Measurements from ENCODE around the gene COG5. TPM values are rescaled to one million over a fixed set of nuclear protein-coding genes. Genes with fewer than 3 reads are reported as not detected.

Gene COG5
- total and polyA plus RNA-seq, 2 of the 8 experiments (the other 6 are each of a cell fraction or from before 2014, with no cell fraction given) = 10.5 to 28.1 TPM

- Histone ChIP-seq H2BK120ac (replicated peaks; ENCODE audit: low read depth, low read length) (no peak overlapping the region), H4K8ac (ENCODE audit: extremely low read depth, insufficient read depth, low read length) (no peak overlapping the region), H2AFZ (ENCODE audit: low read length) (no peak overlapping the region), H3K4me2 (ENCODE audit: insufficient read depth in 1 of 2, low read depth in 2 of 2, low read length in 2 of 2) (no peak overlapping the region), H3K9me3 (ENCODE audit: insufficient read depth in 2 of 2, low read depth in 1 of 2, low read length in 1 of 2) (no peaks in the 10 kb centered on the region), H3K14ac (ENCODE audit: insufficient read length) (no peak overlapping the region), H3K4me1 (replicated peaks in 1 of 4; ENCODE audit: control insufficient read depth in 3 of 4, insufficient read depth in 4 of 4, low read length in 3 of 4) (no peaks in the 10 kb centered on the region), H4K91ac (replicated peaks; ENCODE audit: insufficient read length, low read length) (no peak overlapping the region), H4K20me1 (replicated peaks in 1 of 2; ENCODE audit: control insufficient read depth in 1 of 2, insufficient read depth in 2 of 2, low read length in 2 of 2) (peaks cover 0 to 1% of the 10 kb centered on the region in 2 experiments), H3K27ac (ENCODE audit: low read depth, low read length) (no peak overlapping the region), H3K23me2 (ENCODE audit: low read depth, low read length) (no peaks in the 10 kb centered on the region), H2BK20ac (ENCODE audit: low read length) (no peak overlapping the region), H2BK12ac (ENCODE audit: low read depth, low read length) (no peak overlapping the region), H4K5ac (ENCODE audit: insufficient read length, low read depth, low read length) (no peak overlapping the region), H3K4ac (replicated peaks; ENCODE audit: insufficient read length, low read depth, low read length) (no peak overlapping the region), H3K79me2 (ENCODE audit: control insufficient read depth in 1 of 2, insufficient read depth in 2 of 2, low read length in 2 of 2) (no peaks in the 10 kb centered on the region), H3K56ac (replicated peaks; ENCODE audit: insufficient read length, low read depth, low read length) (no peak overlapping the region), H3K9ac (replicated peaks in 1 of 4; ENCODE audit: extremely low read depth in 1 of 4, low read depth in 3 of 4, low read length in 3 of 4) (no peak overlapping the region), H2BK5ac (ENCODE audit: low read depth, low read length) (no peak overlapping the region), H3K36me3 (ENCODE audit: control insufficient read depth in 2 of 4, insufficient read depth in 4 of 4, low read length in 3 of 4) (peaks cover 2 to 51% (median 23%) of the 10 kb centered on the region in 4 experiments; a peak in 5 of 8 replicates), H2BK15ac (ENCODE audit: low read length) (no peak overlapping the region), H3K79me1 (ENCODE audit: low read depth, low read length) (no peaks in the 10 kb centered on the region), H3K4me3 (ENCODE audit: extremely low read depth in 1 of 4, insufficient read depth in 2 of 4, low read depth in 3 of 4, low read length in 4 of 4) (no peak overlapping the region), H3K18ac (ENCODE audit: extremely low read depth, low read length) (no peak overlapping the region), H3K23ac (ENCODE audit: insufficient read length) (no peak overlapping the region), H2AK5ac (ENCODE audit: low read depth, low read length) (no peak overlapping the region), H3K27me3 (replicated peaks in 1 of 4; ENCODE audit: control insufficient read depth in 3 of 4, extremely low read depth in 1 of 4, insufficient read depth in 3 of 4, low read length in 3 of 4) (no peaks in the 10 kb centered on the region)
- DNase-seq (ENCODE audit: low read depth in 1 of 2, low spot score in 2 of 2) (no peak), FAIRE-seq (no peak)
- ChIA-PET POLR2A (ENCODE audit: partially characterized antibody) (no interaction called here), CTCF (ENCODE audit: partially characterized antibody) (interaction anchor here (0.5 to 1.4 kb wide), 3 partner anchors 12 to 684 kb away, joined by 3 to 4 read pairs (median 3); no protein-coding TSS in a partner anchor)
- WGBS, 2 experiments (ENCODE audit: extremely low coverage in 1 of 2, insufficient coverage in 1 of 2, insufficient read length in 1 of 2, insufficient replicate concordance in 2 of 2, low coverage in 1 of 2, low lambda C conversion rate in 2 of 2, missing lambda C conversion rate in 1 of 2) = 93% methylated on average over 2 of the region's 2 CpGs; no CpG with 5 or more reads in 1 of the 2 experiments
- TF ChIP-seq TEAD4 (IDR thresholded peaks at IDR 0.05; ENCODE audit: low read depth, low read length) = no peak
- no peak for TF ChIP-seq CBX8 (IDR thresholded peaks at IDR 0.05; ENCODE audit: borderline replicate concordance, low read depth, low read length)
- TF ChIP-seq RFX5 (IDR thresholded peaks at IDR 0.05; ENCODE audit: borderline replicate concordance, low read depth, low read length) = no peak
- no peak for TF ChIP-seq BCL11A (IDR thresholded peaks at IDR 0.05; ENCODE audit: low read depth in 2 of 2, low read length in 2 of 2)
- TF ChIP-seq GABPA (IDR thresholded peaks at IDR 0.05; ENCODE audit: borderline replicate concordance, insufficient read depth, low read length) = no peak
- TF ChIP-seq SRF (IDR thresholded peaks at IDR 0.05; ENCODE audit: low read depth, low read length) = no peak
- TF ChIP-seq CEBPB (IDR thresholded peaks at IDR 0.05; ENCODE audit: low read depth, low read length) = no peak
- no peak for TF ChIP-seq SIX5 (IDR thresholded peaks at IDR 0.05; ENCODE audit: low read depth, low read length)
- no peak for TF ChIP-seq RXRA (IDR thresholded peaks at IDR 0.05; ENCODE audit: insufficient read depth, low read depth, low read length)
- TF ChIP-seq EGR1 (IDR thresholded peaks at IDR 0.05; ENCODE audit: borderline replicate concordance, low read depth, low read length) = no peak
- TF ChIP-seq, protein P1, sequence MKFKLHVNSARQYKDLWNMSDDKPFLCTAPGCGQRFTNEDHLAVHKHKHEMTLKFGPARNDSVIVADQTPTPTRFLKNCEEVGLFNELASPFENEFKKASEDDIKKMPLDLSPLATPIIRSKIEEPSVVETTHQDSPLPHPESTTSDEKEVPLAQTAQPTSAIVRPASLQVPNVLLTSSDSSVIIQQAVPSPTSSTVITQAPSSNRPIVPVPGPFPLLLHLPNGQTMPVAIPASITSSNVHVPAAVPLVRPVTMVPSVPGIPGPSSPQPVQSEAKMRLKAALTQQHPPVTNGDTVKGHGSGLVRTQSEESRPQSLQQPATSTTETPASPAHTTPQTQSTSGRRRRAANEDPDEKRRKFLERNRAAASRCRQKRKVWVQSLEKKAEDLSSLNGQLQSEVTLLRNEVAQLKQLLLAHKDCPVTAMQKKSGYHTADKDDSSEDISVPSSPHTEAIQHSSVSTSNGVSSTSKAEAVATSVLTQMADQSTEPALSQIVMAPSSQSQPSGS (IDR thresholded peaks at IDR 0.05; ENCODE audit: low read length) = no peak
- TF ChIP-seq POU5F1 (IDR thresholded peaks at IDR 0.05; ENCODE audit: low read depth, low read length) = no peak
- no peak for TF ChIP-seq BRCA1 (IDR thresholded peaks at IDR 0.05; ENCODE audit: low read depth, low read length)
Observed at GRCh38 chr7:107190090-107190489, 373.6 kb downstream of the COG5 start.
